ENCODE measurements around the gene TMEM233.

TMEM233 gene

DNA sequence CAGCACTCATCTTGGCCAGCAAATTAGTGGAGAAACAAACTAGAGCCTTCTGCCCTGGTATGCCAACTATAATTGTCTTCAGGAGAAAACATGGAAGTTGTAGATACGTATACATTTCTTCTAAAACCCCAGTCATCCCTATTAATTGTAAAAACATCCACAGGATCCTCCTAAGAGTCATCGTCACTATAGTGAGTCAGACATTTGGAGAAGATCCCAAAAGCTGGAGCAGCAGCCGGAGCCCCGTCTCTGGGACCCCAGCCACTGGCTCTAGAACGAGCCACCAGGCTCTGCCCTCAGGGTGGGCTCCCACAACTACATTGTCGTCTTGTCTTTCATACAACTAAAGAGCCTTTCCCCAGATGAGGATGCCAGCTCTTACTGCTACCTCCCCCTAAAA is 89.8 kb downstream of the TMEM233 start:
- no peak for ATAC-seq

DNA sequence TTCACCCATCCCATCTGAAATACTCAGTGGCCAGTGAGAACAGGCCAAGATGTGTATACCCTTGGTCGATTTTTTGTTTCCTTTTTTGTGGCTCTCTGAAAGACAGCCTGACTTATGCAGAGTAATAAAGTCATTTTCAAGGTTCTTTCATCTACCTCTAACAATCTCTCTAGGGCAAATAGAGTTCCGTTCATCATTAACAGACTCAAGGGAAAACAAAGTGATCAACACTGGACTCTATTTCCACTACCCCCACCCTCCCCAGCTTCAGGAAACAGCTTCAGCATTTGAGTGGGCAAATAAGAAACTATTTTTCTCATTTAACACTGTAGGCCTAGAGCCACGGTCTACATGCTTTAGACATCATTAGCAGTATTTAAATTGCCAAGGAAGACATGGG is 90.2 kb downstream of the TMEM233 start:
- ATAC-seq = no peak

DNA sequence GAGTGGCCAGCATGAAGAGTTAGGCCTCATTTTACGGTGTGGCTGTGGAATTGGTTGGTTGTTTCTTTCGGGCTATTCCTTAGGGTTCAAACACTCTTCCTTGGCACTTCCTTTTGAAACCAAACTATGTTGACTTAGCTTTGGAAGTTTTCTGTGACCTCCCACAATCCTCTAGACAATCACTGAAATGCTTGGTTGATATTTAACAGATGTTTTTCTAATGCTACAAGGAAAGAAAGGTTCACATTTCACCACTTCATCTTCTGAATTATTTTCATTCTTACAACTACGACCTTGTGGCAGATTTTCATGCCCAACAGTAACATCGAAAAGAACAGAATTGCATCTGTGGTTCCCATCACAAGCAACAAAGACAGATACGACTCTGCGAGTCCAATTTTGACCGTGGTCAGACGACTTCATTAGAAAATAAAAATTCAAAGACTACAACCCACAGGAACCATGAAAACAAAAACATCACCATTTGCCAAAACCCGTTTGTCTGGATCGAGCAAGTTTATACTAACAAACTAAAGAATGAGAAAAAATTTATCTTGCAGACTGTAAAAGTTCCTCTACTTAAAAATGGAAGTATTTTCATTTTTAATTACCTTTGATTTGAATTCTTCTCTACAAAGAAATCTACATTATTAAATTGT is 91.3 kb downstream of the TMEM233 start:
- no peak for ATAC-seq

DNA sequence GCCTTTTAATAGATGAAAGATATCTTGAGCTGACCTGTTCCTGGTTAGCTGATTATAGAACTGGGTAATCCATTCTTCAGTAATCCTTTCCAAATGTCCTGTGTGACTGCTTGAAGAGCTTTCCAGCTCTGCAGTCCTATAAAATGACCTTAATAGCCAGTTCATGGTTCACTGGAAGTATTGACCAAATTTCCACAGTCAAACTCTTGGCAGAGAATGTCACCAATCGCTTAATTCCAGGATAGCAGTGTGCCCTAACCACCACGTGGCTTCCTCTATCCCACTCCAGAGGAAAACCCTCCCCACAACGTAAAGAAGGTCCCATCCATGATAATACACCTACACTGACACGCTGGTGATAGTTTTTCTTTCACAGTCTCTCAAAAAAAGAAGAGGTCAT is 91.8 kb downstream of the TMEM233 start:
- ATAC-seq = no peak

DNA sequence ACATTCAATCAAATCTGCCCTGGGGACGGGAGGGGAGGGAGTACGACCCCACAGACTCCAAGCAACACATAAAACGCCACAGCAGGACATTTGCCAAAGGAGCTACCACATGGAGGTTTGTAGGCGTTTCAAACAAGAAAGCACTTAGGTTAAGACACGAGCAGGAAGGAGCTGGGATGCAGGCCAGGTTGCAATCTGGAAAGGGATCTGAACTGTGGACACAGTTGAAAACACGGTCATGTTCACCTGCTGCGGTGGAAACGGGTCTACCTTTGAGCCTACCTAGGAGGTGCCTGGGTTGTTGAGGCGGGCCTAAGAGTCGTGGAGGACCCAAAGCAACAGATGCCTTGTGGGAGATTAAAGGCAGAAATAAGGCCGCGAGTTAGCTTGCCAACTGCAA is 92.8 kb downstream of the TMEM233 start:
- ATAC-seq = no peak

DNA sequence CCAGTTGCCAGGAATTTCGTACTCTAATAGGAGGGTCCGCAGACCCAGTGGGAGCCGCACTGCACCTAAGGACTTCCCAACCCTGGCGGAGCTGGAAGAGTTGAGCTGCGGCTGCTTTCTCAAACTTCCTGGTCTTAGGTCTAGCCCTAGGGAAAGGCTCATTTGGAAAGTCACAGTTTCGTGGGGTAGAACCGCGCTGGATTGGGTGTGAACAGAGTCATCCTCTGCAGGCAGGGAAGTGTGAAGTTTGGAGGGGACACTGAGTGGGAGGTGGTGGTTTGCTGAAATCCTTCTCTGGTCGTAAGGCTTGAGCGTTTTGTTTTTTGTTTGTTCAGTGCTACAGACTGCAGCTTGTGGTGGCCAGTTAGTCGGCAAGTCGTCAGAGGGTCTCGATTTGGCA is 93.2 kb downstream of the TMEM233 start:
- ATAC-seq = no peak

DNA sequence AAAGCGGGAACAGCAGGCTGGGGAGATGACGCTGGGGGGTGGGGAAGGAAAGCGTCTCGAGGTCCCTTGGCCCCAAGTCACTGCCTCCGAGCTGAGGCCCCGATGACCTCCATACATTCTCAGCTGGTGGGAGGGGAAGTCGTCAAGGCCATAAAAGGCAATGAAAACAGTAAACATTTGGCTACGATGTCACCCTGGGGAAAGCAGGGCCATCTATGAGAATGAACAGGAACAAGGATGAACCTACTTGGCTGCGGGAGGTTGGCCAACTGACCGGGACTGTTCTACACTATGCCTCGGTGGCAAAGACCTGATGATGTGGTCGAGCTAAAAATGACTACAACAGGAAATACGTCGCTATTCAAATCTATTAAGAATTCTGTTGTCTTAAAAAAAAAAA is 93.8 kb downstream of the TMEM233 start:
- ATAC-seq = no peak

DNA sequence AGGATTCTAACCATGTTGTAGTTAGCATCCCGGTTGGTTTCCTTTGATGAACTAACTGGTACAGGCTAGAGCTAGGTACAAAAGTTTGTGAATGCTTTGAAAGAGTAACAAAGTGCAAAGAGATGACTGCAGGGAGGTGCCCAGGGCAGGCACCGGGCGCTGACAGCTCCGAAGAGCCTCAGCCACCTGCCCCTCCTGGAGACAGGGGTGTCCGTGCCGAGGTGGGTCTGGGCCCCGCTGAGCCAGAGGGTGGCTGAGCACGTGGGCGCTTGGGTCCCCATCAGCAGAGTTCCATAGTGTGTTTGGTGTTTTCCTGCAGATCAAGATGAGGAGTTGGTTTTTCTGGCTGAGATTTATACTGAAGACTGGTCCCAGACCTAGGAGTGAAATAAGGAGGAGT is 94.3 kb downstream of the TMEM233 start:
- ATAC-seq = no peak

DNA sequence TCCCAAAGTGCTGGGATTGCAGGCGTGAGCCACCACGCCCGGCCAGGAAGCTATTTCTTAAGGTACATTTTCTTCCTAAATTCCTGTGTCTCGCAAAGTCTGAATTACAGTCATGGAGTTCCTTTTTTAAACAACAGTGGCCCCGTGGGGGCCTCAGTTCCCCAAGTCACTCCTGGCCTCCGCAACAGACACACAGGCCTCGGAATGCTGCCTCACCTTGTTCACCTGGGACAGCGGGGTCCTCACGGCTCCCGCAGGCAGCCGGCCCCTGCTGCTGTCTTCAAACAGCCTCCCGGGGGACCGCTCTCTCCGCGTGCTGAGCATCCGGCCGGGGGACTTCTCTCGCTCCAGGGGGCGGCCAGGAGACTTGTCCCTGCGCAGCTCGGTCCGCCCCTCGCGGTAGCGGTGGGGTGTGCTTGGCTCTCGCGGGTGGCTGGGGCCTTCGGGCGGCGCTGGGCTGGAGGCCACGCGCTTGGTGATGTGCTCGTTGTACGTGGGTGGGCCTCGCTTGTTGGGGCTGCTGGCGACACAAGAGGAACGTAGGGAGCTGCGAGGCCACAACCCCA is 96.4 kb downstream of the TMEM233 start:
- ATAC-seq = no peak

DNA sequence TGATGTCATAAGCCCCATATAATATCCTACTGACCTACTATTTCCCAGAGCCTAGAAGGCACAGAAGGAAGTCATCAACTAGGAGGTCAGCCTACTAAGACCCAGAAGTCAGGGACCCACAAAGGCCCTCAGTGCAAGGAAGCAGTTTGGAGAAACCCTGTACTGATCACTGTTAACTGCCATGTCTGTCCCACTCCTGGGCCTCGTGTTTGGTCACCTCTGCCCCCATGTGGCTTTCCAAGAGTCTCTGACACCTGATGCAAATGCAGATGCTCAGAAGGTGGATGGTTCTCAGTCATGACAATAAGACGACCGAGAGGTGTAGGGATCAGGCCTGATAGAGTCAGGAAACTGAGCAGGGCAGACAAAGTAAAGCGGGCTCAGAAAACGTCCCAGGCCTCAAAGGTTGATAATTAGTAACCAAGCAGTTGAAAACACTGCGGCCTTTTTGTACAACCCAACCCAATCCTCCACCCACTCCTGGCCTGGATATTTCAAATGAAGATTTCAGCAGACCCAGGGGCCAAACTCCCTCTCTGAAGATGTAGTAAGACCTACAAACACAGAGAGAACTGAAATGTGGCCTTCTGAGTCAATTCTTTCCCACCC is 97.7 kb downstream of the TMEM233 start:
- ATAC-seq = no peak

DNA sequence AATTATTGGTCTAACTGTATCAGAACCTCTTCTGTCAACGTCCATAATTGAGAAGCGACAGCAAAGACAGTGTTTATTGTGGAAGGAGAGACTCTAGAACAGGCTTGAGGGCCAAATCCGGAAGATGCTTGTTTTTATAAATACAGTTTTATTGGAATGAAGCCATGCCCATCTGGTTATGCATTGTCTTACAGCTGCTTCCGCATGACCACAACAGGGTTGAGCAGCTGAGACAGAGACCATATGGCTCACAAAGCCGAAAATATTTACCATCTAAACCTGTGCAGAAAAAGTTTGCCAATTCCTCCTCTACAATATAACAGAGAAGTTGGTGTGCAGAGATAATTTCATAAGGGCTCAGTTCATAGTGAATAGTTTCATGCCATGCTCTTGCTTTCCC is 98.8 kb downstream of the TMEM233 start:
- ATAC-seq = no peak
